ENCODE results near the gene GOLGA2. TPM values are rescaled to one million over a fixed set of nuclear protein-coding genes. Genes with fewer than 3 reads are reported as not detected.
A peak's percentile ranks its signal among the peaks of the same experiment; 100 is the strongest.
"Not testable (repeated sequence)": the region's sequence is repeated elsewhere in the genome, so short reads cannot be mapped to it uniquely, and the experiment has no call there.

The GOLGA2 gene
- total RNA-seq, 1 donor from 2014 or later = 76.4 TPM

GRCh38 chr9:128247226-128247803 is 28.5 kb downstream of the GOLGA2 start:
- intact Hi-C loops (cut with DNase I) = no loop called here
- ATAC-seq (no peak), DNase-seq (ENCODE audit: missing footprints) (no peak)

- ATAC-seq (no peak), DNase-seq (ENCODE audit: missing footprints) (no peak)
- intact Hi-C loops (cut with DNase I) = no loop called here
Measured at GRCh38 chr9:128246471-128246870, 29.3 kb downstream of the GOLGA2 start.

- ATAC-seq (peak; percentile 11), DNase-seq (ENCODE audit: missing footprints) (no peak)
- intact Hi-C loops (cut with DNase I) = no loop called here
Measured at GRCh38 chr9:128245421-128246151, 30.2 kb downstream of the GOLGA2 start.

DNA sequence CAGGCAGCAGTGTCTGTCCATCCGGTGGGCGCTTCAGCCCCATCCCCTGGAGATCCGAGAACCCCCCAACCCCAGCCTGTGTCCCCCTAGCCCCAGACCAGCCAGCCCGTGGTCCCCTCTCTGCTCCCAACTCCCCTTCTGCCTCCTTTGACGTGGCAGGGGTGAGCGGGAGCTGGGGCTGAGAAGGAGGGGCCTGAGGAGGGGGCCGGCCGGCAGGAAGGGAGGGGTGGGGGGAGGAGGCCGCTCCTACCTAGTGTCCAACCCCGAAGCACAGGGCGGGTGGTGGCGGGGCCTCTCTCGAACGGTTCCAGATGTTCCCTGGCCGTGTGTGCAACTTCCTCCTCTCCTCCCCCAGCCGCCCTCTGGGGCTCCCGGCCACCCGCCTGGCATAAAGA is 31.0 kb downstream of the GOLGA2 start:
- DNase-seq (ENCODE audit: missing footprints) (peak; percentile 92), ATAC-seq (peak; percentile 86)
- intact Hi-C loops (cut with DNase I) = no loop called here

DNA sequence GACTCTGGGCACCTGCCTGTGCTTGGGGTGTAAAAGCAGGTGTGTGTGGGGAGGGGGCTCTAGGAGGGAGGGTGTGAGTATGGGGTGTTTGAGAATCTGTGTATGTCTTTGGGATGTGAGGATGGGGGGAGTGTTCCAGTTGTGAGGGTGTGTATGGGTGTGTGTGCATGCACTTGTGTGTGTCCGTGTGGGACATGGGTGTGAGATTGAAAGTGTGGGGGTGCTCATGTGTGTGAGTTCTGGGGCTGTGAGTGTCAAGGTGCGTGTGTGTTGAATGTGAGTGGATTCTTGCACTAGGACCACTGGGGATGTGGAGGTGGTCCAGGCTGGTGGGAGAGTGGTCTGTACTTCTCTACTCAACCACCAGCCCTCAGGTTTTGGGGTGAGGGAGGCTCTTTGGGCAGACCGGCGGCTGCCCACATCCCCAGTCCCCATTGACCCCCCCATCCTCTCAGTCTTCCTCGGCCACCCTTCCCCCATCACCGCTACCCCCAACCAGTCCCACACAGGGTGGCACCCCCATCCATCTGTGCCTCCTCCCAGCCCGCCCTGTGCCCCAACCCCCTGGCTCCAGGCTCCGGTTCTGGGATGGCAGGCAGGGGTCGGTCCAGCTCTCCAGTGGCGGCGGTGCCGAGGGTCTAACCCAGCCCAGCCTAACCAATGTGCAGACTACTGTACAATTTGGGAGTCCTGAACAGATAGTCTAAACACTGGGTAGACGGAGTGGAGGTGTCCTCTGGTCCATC is 31.5 kb downstream of the GOLGA2 start:
- no peak for ATAC-seq
- no peak for DNase-seq (ENCODE audit: missing footprints)
- intact Hi-C loops (cut with DNase I) = no loop called here

- intact Hi-C loops (cut with DNase I) = no loop called here
- ATAC-seq = peak; percentile 36
- DNase-seq (ENCODE audit: missing footprints) = peak; percentile 78
Measured at GRCh38 chr9:128243215-128244018, 32.4 kb downstream of the GOLGA2 start.

DNA sequence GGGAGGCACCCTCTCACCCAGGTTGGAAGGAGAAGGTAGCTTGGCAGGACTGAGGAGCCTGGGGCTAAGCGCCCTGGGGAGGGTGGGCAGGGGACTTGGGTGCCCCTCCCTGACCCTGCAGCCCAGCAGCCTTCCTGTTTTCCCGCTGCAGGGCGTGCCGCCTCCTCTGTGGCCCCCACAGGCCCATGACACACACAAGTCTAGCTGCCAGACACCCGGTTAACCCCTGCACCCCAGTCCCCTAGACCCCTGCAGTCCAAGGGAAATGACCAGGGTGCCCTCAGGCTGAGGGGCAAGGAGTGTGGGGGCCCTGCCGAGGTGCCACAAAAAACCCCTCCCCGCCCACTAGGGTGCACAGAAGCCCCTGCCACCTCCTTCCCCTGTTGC is 33.0 kb downstream of the GOLGA2 start:
- ATAC-seq (peak; percentile 34), DNase-seq (ENCODE audit: missing footprints) (no peak)
- intact Hi-C loops (cut with DNase I) = no loop called here

- intact Hi-C loops (cut with DNase I) = no loop called here
- DNase-seq (ENCODE audit: missing footprints) = no peak
- ATAC-seq = no peak
Measured at GRCh38 chr9:128242124-128242523, 33.7 kb downstream of the GOLGA2 start.

DNA sequence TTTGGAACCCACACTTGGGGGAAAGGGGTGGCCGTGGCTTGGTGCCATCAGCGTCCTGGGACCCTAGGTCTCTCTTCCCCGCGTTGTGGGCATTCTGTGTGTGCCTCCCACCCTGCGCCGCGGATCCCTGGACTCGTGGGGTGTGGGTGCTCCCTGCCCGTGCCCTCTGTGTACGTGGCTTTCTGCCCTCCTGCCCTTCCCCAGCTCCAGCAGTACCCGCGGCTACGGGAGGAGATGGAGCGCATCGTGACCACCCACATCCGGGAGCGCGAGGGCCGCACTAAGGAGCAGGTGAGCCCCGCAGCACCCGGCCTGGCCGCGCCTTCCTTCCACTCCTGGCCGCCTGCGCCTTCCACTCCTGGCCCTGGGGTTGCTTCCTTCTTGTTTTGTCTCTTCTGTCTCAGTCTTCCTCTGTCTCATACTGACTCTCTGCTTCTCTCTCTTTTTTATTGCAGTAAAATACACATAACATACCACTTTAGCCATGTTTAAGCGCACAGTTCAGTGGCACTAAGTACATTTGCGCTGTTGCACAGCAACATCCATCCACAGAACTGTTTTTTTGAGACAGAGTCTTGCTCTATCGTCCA is 41.9 kb downstream of the GOLGA2 start:
- peak; percentile 17 for DNase-seq (ENCODE audit: missing footprints)
- no peak for ATAC-seq
- intact Hi-C loops (cut with DNase I) = no loop called here

DNA sequence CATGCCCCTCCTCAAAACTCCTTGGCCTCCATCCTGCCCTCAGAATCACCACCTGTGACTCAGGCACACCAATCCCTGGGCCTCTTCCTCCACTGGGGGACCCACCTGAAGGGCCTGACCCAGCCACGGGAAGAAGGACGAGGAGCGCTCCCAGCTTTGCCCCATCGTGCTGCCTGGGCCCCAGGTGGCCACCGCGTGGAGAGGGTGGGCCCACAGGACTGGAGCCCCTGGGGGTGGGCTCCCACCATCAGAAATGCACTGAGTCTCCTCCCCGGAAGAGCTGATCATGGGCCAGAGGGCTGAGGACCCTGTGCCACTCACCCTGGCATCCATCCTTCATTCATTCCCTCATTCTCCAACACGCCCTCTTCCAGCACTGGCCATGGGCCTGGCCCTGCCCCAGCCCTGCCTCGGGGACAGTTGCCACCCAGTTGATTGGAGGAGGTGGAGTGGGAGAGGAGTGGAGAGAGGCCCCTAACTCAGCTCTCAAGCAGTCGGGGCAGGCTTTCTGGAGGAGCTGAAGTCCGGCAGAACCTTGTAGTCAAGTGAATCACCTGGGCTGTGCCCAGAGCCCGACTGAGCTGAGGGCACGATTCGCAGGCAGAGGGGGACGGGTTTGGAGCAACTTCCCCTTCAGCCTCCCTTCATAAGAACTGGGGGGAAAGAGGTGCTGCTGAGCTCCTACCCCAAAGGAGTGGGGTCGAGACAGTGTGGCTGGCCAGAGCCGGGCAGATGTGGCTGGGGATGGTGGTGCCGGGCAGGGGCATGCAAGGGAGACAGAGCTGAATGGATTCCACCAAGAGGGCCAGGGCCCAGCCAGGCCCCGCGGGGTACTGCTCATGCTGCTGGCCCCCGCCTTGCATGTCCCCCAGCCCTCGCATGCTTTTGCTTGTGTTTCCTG is 43.0 kb downstream of the GOLGA2 start:
- DNase-seq (ENCODE audit: missing footprints) (peak; percentile 30), ATAC-seq (no peak)
- intact Hi-C loops (cut with DNase I) = no loop called here

DNA sequence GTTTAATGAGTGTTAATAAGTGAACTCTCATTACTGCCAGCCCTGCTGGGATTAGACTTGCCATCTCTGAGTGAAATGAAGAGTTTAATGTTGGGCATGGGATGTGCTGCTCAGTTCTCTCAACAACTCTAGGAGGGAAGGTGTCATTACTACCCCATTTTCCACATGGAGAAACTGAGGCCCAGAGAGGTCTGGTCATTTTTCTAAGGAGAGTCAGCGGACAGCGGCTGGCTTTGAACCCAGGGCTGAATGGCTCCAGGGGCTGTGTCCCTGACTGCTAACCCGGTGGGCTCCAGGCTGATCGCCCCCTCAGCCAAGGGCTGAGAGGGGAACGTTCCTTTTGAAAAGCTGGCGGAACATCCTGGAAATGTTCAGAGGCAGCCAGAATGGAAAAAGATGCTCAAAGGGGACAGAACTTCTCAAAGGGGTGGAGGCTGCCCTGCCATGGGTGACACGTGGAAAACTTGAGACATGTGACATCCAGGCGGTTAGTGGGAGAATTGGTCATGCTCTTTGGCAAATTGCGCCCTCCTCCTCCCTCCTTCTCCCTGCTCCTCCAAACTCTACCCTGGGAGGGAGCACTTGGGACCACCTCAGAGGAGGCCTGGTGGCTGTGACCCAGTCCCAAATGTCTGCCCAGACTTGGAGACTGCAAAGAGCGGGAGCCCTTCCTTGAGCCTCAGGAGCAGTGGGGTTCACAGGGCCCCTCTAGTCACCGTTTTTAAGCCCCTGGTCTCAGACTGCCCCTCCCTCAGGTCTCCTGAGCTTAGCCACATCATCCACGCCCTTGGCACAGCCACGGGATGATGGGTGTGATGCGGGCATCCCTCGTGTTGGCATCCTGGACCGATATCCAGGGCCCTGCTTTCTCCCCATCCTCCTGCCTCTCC is 43.9 kb downstream of the GOLGA2 start:
- ATAC-seq = peak; percentile 46
- peak; percentile 7 for DNase-seq (ENCODE audit: missing footprints)
- intact Hi-C loops (cut with DNase I) = no loop called here

GRCh38 chr9:128230897-128231296 is 44.9 kb downstream of the GOLGA2 start:
- ATAC-seq; intact Hi-C loops (cut with DNase I): not testable (repeated sequence)
- peak; percentile 49 for DNase-seq (ENCODE audit: missing footprints)

- ATAC-seq (peak; percentile 19), DNase-seq (ENCODE audit: missing footprints) (no peak)
- intact Hi-C loops (cut with DNase I) = no loop called here
Measured at GRCh38 chr9:128226412-128226801, 49.4 kb downstream of the GOLGA2 start.

DNA sequence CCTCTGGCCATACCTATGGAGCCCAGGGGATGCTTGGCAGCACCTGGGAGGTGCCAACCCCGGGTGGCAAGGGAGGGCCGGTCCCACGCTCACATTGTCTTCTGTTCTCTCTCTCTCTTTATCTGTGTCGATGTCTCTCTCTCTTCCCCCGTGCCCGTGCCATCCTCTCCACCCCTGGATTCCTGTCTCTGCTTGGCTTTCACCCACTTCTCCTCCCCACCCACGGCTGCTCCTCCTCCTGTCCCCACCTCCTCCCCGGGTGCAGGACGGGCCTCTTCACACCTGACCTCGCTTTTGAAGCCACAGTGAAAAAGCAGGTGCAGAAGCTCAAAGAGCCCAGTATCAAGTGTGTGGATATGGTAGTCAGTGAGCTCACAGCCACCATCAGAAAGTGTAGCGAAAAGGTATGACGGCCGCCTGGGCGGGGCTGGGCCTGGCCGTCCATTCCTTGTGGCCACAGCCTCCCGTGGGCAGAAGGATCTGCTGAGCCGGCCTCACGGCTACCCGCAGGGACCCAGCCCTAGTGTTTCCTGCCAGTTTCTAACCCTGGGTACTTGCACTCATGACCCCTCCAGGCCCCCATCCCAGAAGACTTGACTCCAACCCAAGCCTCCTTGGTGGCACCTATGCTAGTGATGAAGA is 49.9 kb downstream of the GOLGA2 start:
- intact Hi-C loops (cut with DNase I) = no loop called here
- ATAC-seq (no peak), DNase-seq (ENCODE audit: missing footprints) (no peak)

DNA sequence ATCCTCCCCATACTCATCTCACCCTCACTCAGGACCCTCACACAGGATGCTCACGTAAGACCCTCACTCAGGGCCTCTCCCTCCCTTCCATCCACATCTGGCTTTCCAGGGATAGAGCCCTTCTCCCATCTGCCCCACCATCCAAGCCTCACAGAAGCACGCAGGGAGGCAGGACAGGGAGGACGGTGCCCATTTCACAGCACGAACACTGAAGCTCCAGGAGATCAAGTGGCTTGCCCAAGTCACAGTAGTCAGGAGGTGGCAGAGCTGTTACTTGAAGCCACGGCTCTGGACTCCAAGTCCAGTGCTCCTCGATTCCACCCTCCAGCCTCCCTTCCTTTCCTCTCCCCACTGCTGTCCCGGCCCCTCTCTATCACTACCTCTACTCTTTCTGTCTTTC is 50.9 kb downstream of the GOLGA2 start:
- ATAC-seq = no peak

GRCh38 chr9:128222880-128223670 is 52.7 kb downstream of the GOLGA2 start:
- intact Hi-C loops (cut with DNase I) = no loop called here
- DNase-seq (ENCODE audit: missing footprints) (no peak), ATAC-seq (no peak)

More for the DNA sequence above, 50.9 kb downstream of the GOLGA2 start:
- intact Hi-C loops (cut with DNase I) = no loop called here
- DNase-seq (ENCODE audit: missing footprints) = no peak

Data from Right ventricle myocardium inferior (tissue), 1 donor.